ENCODE measurements around the gene LRRN3.

The LRRN3 gene

DNA sequence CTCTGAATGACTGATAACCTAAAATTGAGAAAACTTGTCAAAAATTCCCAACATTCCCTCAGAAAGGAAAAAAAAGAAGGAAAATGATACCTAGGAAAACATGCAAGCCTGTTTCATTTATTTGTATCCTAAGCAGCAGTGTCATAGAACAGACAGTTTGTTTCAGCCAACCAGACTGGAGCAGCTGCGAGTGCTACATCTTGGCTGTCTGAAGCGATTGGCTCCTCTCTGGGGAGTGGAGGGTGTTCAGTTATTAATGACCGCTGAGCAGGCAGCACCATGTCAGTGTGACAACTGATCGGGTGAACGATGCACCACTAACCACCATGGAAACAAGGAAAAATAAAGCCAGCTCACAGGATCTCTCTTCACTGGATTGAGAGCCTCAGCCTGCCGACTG lies at the start of gene LRRN3:
TSS of gene LRRN3 (plus strand) at position 282 of the 400 bp plus-strand sequence. CDS start 31,646 bp downstream, outside the sequence.
- no peak for DNase-seq (ENCODE audit: extremely low read depth, low read depth)
- TF ChIP-seq, protein P1, sequence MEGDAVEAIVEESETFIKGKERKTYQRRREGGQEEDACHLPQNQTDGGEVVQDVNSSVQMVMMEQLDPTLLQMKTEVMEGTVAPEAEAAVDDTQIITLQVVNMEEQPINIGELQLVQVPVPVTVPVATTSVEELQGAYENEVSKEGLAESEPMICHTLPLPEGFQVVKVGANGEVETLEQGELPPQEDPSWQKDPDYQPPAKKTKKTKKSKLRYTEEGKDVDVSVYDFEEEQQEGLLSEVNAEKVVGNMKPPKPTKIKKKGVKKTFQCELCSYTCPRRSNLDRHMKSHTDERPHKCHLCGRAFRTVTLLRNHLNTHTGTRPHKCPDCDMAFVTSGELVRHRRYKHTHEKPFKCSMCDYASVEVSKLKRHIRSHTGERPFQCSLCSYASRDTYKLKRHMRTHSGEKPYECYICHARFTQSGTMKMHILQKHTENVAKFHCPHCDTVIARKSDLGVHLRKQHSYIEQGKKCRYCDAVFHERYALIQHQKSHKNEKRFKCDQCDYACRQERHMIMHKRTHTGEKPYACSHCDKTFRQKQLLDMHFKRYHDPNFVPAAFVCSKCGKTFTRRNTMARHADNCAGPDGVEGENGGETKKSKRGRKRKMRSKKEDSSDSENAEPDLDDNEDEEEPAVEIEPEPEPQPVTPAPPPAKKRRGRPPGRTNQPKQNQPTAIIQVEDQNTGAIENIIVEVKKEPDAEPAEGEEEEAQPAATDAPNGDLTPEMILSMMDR (IDR thresholded peaks at IDR 0.05; ENCODE audit: low read depth, low read length) = no peak

DNA sequence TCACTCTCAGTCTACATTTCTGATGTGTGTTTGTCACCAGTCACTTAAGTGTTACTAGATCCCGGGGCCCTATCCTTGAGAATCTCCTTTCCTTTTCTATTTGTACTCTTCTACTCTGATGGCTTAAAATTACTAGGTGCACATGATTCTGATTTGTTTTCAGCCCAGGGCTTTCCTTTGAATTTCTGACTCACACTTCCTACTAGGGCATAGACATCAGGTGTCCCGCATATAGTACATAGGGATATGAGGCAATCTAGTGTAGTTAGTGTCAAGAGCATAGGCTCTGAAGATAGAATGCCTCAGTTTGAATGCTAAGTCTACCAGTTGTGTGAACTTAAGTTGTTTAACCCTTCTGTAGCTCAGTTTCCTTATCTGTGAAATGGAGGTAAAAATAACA lies 49.4 kb upstream of the LRRN3 start:
- no peak for DNase-seq (ENCODE audit: extremely low read depth, low read depth)
- TF ChIP-seq, protein P1 (IDR thresholded peaks at IDR 0.05; ENCODE audit: low read depth, low read length) = no peak

DNA sequence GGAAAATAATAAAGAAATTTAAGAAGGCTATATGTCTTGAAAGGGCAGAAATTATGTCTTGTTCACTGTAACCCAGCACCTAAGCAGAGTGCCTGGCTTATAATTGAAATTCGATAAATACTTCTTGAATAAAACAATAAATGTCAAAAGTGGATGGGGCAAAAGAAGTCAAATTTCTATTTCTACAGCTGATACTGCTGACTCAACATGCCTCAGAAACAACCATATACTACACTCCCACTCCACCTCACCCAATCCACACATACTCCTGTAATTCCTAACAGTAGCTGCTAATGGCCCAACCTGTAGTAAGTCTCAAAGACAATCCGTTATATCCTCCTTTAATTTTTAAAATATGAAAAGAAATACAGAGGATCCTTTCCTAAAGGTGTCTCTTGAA lies 48.1 kb upstream of the LRRN3 start:
- TF ChIP-seq, protein P1 (IDR thresholded peaks at IDR 0.05; ENCODE audit: low read depth, low read length) = no peak
- no peak for DNase-seq (ENCODE audit: extremely low read depth, low read depth)

DNA sequence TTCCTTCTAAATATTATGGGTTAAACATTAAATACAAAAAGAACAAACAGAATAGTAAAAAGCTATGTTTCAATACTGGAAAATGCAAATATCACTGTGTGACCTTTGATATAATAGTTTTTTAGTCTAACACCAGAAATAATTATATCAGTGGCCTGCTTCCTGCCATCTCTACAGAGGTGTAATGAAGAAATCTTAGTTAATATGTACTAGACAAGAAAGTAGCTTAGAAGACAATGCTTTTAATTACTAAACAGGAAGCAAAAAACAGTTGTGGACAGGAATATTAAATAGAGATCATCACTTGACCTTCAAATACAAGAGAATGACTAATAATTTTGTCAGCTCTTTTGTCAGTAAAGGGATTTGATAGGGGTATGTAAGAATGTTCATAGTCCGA lies 47.4 kb upstream of the LRRN3 start:
- no peak for DNase-seq (ENCODE audit: extremely low read depth, low read depth)
- TF ChIP-seq, protein P1 (IDR thresholded peaks at IDR 0.05; ENCODE audit: low read depth, low read length) = no peak

DNA sequence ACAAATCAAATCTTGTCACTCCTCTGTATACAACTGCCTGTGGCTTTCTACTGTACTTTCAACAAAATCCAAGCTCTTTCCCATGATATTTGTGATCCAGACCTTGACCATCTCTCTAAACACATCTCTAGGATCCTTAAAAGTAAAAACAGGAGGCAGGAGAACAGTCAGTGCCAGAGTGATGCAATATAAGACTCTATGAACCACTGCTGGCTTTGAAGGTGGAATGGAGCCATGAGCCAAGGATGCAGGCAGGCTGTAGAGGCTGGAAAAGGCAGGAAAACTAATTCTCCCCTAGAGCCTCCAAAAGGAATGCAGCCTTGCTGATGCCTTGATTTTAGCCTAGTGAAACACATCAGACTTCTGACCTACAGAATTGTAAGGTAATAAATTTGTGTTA lies 45.5 kb upstream of the LRRN3 start:
- TF ChIP-seq, protein P1 (IDR thresholded peaks at IDR 0.05; ENCODE audit: low read depth, low read length) = no peak
- no peak for DNase-seq (ENCODE audit: extremely low read depth, low read depth)

DNA sequence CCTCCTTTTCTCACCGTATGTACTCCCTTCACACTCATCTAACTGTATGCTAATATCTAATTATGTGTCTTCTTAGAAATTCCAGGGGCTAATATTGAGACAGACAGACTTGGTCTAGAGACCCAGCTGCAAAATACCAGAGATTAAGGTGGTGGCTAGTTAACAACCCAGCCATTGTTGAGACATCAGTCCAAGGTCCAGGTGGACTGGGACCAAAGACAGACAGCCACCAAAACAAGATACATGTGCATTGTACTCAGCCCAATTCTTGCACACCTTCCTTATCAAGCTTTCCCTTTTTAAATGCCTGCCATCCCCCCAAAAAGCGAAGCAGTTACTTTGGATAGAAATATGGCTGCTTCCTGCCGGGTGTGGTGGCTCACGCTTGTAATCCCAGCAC lies 43.3 kb upstream of the LRRN3 start:
- TF ChIP-seq, protein P1 (IDR thresholded peaks at IDR 0.05; ENCODE audit: low read depth, low read length) = no peak
- DNase-seq (ENCODE audit: extremely low read depth, low read depth) = no peak

DNA sequence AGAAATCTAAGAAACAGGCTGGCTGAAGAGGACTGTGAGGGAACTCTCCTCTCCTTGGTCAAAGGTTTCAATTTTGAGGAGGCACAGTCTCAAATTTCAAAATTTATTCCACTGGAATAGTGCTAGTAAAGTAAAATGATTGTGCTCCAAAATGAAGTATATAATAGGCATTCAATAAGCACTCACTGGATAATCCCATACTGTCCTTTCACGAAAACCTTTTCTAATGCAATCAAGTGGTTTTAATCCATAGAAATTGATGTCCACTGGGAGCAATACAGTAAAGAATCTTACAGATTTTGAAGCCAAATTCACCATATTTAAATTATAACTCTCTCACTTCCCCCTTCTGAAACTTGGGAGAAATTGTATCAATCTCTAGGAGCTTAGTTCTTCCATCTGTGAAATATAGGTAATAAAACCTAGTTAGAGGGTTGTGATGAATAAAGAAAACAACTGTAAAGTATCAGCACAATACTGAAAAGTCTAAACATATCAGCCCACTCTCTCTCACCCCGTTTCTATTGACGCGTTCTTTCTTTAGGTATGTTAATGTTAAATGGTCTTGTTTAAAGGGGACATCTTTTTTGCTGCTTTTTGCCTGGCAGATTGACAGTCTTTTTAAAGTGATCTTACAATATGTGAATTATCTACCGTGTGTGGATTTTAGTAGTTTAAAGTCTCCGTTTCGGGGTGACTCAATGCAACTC lies 40.8 kb upstream of the LRRN3 start:
- DNase-seq (ENCODE audit: extremely low read depth, low read depth) = no peak
- TF ChIP-seq, protein P1 (IDR thresholded peaks at IDR 0.05; ENCODE audit: low read depth, low read length) = no peak

Measured in AG09319 (cell line).